Upper lobe of right lung (tissue), 1 donor: Measurements from ENCODE around the gene TCF7L1. TPM values are rescaled to one million over a fixed set of nuclear protein-coding genes. Genes with fewer than 3 reads are reported as not detected.
A peak's percentile ranks its signal among the peaks of the same experiment; 100 is the strongest.

Experiments
- ATAC-seq: fragments of 200-7000 bp; cut with Tn5 transposase; one replicate; pipeline ENCODE4 v1.9.1; 2020; ENCODE audit warnings: mild to moderate bottlenecking, moderate library complexity
- DNase-seq: peaks from one replicate; pipeline ENCODE4 v3.0.0-alpha.2; 2020
- H3K27ac ChIP-seq: fragments of 200-600 bp; one replicate; pipeline ENCODE4 v1.8.0; 2022
- H3K27me3 ChIP-seq: fragments of 200-600 bp; one replicate; pipeline ENCODE4 v1.8.0; 2022; ENCODE audit warnings: mild to moderate bottlenecking
- H3K36me3 ChIP-seq: fragments of 200-600 bp; one replicate; pipeline ENCODE4 v1.8.0; 2022
- H3K4me1 ChIP-seq: fragments of 200-600 bp; one replicate; pipeline ENCODE4 v1.8.0; 2022
- H3K4me3 ChIP-seq: fragments of 200-600 bp; one replicate; pipeline ENCODE4 v1.8.0; 2022; ENCODE audit warnings: mild to moderate bottlenecking
- H3K9me3 ChIP-seq: fragments of 200-600 bp; one replicate; pipeline ENCODE4 v1.8.0; 2022
- CTCF ChIP-seq: fragments of 200-600 bp; IDR thresholded peaks from one replicate; pipeline ENCODE4 v1.8.0; 2022; ENCODE audit warnings: antibody characterized with exemption
- intact Hi-C: fragments of 100-400 bp; cut with DNase I; formaldehyde crosslinking; loops from one replicate; pipeline ENCODE4 v1.11.0; 2022
- total RNA-seq: library from RNA; stranded (reverse); fragmentation: NEBNext Ultra II Directional; extraction: Animal tissue kit (Norgen Biotek cat#: 25700); gene quantifications from one replicate; pipeline ENCODE4 v1.2.1, GENCODE V29; 2021
- donor health status: DM: no; HTN: yes; CAD: no; lungs with severe emphysema.

The TCF7L1 gene
- total RNA-seq, 1 donor from 2014 or later: 21.1 TPM

GRCh38 chr2:85231468-85231805 lies 98.2 kb downstream of the TCF7L1 start:
- intact Hi-C loops: no loop called here
- Histone ChIP-seq H3K36me3 (no peaks in the 10 kb centered on the region), H3K4me1 (no peaks in the 10 kb centered on the region), H3K9me3 (no peaks in the 10 kb centered on the region), H3K27me3 (no peaks in the 10 kb centered on the region), H3K4me3 (no peak overlapping the region), H3K27ac (no peak overlapping the region)
- no peak for DNase-seq
- no peak for TF ChIP-seq CTCF
- no peak for ATAC-seq

DNA sequence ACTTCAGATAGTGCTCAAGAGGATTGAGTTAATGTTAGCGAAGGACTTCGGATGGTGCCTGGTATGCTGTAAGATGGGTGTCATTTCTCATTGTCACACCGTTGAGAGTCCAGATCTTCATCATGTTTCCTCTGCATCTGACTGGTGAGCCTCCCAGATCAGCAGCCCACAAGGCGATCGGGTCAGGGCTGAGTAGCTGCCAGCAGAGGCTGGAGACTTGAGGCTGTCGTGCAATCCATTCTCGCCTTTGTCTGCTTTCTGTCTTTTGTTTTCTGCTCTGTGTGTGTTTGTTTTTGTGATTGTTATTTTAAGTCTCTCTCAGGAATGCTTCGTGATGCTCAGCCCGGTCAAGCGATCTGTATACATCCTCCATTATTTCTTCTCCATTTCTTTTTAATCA lies 98.8 kb downstream of the TCF7L1 start:
- H3K36me3 ChIP-seq: no peaks in the 10 kb centered on the region
- no peak for TF ChIP-seq CTCF
- H3K4me3 ChIP-seq: no peak overlapping the region
- no peaks in the 10 kb centered on the region for H3K9me3 ChIP-seq
- ATAC-seq (no peak), DNase-seq (no peak)
- no peaks in the 10 kb centered on the region for H3K4me1 ChIP-seq
- no peak overlapping the region for H3K27ac ChIP-seq
- intact Hi-C loops: no loop called here
- no peaks in the 10 kb centered on the region for H3K27me3 ChIP-seq

DNA sequence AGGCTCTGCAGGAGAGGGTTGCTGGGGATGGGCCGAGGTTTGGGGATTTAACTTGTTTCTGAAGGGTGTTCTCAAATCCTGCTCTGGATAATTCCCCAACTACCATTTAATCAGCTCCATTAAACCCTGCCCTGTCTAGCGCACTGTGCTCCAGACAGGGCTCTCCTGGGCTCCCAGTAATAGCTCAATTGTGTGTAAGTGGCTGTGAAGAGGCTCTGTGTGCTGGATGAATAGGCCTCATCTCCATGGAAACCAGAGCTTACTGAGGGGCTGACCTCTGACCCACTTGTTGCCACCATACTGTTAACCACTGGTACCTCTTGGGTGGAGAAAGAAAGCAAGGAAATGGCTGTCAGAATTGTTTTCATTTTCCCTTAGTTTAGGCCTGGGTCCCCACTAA lies 101.7 kb downstream of the TCF7L1 start:
- H3K27ac ChIP-seq: no peak overlapping the region
- no peaks in the 10 kb centered on the region for H3K27me3 ChIP-seq
- no peak for TF ChIP-seq CTCF
- DNase-seq: no peak
- no peak overlapping the region for H3K4me3 ChIP-seq
- no peak for ATAC-seq
- intact Hi-C loops: no loop called here
- no peaks in the 10 kb centered on the region for H3K36me3 ChIP-seq
- H3K9me3 ChIP-seq: no peaks in the 10 kb centered on the region
- H3K4me1 ChIP-seq: no peaks in the 10 kb centered on the region

DNA sequence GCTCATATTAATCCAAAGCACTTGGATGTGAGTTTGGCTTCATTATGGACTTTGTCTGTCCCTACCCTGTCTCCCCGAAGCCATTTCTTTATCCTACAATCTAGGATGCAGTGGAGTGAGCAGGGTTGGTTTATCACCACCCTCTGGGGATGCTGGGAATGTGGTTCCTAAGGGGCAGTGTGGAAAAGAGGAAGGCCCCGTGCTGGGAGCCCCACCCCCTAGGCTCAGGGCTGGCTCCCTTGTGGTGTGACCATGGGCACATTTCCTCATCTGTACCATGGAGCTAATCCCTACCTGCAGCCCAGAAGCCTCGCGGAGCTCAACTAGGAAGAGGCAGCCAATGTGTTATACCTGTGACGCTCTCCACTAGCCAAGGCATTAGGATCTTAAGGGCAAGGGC lies 102.1 kb downstream of the TCF7L1 start:
- intact Hi-C loops: no loop called here

DNA sequence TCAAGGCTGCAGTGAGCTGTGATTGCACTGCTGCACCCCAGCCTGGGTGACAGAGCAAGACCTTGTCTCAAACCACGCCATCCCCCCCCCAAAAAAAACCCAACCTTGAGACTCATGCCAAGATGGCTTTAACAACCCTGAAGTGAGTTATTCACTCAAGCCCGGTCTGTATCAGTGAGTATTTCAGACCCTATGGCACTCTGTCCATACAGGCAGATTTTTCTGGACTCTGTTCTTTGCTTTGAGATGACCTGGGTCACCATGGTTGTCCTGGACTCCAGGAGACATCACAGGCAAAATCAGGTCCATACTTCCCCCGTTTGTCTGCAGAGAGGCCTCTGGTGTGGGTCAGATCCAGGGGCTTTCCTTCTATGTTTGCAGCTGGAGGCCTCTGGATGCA lies 102.9 kb downstream of the TCF7L1 start:
- intact Hi-C loops: no loop called here
- ATAC-seq: no peak
- TF ChIP-seq CTCF: no peak

More for the DNA sequence above, 102.1 kb downstream of the TCF7L1 start:
- ATAC-seq (no peak), DNase-seq (no peak)
- H3K36me3 ChIP-seq: no peaks in the 10 kb centered on the region
- H3K9me3 ChIP-seq: no peaks in the 10 kb centered on the region
- H3K27ac ChIP-seq: no peak overlapping the region
- no peaks in the 10 kb centered on the region for H3K27me3 ChIP-seq
- H3K4me3 ChIP-seq: no peak overlapping the region
- no peaks in the 10 kb centered on the region for H3K4me1 ChIP-seq
- no peak for TF ChIP-seq CTCF

DNA sequence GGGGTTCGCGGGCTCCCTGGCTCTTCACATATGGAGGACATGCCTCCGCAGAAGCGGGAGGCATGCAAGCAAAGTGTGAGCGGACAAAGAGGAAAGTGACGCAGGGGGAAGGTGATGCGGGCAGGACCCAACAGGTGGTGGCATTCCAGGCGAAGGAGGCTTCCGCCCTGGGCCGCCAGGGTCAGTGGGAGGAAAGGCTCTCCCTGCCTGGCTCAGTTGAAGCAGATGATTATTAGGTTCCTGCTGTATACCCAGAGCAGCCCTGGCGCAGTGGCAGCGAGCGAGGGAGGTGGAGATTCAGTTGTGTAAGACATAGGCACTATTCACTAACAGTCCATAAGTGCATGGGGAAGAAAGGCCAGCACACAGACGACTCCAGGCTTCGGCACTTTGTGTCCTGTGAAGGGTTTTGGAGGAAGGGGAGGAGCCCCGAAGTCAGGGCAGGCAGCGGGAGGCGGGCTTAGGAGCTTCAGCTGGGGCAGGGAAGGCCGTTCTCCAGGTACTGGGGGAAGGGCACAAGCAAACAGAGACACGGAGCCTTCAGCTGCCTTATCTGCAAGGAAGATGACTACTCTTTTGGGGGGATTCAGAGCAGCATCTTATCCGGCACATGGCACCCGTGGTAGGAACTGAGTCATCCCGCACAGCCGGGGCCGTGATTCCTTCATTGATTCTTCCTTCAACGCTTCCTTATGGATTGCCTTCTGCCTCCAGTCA lies 104.8 kb downstream of the TCF7L1 start:
- H3K36me3 ChIP-seq: no peaks in the 10 kb centered on the region
- no peak for DNase-seq
- no peaks in the 10 kb centered on the region for H3K27me3 ChIP-seq
- ATAC-seq: peak; percentile 77
- peaks cover 3% of the 10 kb centered on the region for H3K4me1 ChIP-seq
- H3K27ac ChIP-seq: no peak overlapping the region
- intact Hi-C loops: no loop called here
- no peaks in the 10 kb centered on the region for H3K9me3 ChIP-seq
- no peak for TF ChIP-seq CTCF
- H3K4me3 ChIP-seq: no peak overlapping the region

More for the DNA sequence above, 102.9 kb downstream of the TCF7L1 start:
- Histone ChIP-seq H3K27ac (no peak overlapping the region), H3K36me3 (no peaks in the 10 kb centered on the region), H3K4me3 (no peak overlapping the region), H3K4me1 (peaks cover 3% of the 10 kb centered on the region), H3K9me3 (no peaks in the 10 kb centered on the region), H3K27me3 (no peaks in the 10 kb centered on the region)
- no peak for DNase-seq
